GM19372 (cell line): ENCODE results near the gene SNRNP25.
"Not testable (repeated sequence)": the region's sequence is repeated elsewhere in the genome, so short reads cannot be mapped to it uniquely, and the experiment has no call there.

Experiments
- ATAC-seq: cut with Tn5 transposase; IDR thresholded peaks from one replicate; pipeline ENCODE4 v1.9.1; 2021; ENCODE audit warnings: mild to moderate bottlenecking, low read depth, moderate library complexity; ENCODE audit not compliant: unreplicated experiment

The SNRNP25 gene

GRCh38 chr16:53346-54236, at the start of gene SNRNP25, which contains the start of gene POLR3K:
Gene SNRNP25, plus strand, starts transcription at chr16:53828. Its CDS starts 189 bp downstream, at chr16:54017.
Gene POLR3K, minus strand, starts transcription at chr16:53608. Its CDS starts 22 bp downstream, at chr16:53586.
- peak; percentile 87 for ATAC-seq

- ATAC-seq: no peak
Observed at GRCh38 chr16:9903-10665, 43.5 kb upstream of the SNRNP25 start.

- not testable (repeated sequence) for ATAC-seq
Observed at GRCh38 chr16:10772-11171, 42.9 kb upstream of the SNRNP25 start.

- ATAC-seq: not testable (repeated sequence)
Observed at GRCh38 chr16:17062-17765, 36.4 kb upstream of the SNRNP25 start.

GRCh38 chr16:20886-21285, 32.7 kb upstream of the SNRNP25 start:
- ATAC-seq: not testable (repeated sequence)

GRCh38 chr16:24151-24550, 29.5 kb upstream of the SNRNP25 start:
- ATAC-seq: not testable (repeated sequence)

GRCh38 chr16:25926-26348, 27.7 kb upstream of the SNRNP25 start:
- peak; percentile 59 for ATAC-seq

GRCh38 chr16:30627-31026, 23.0 kb upstream of the SNRNP25 start:
- ATAC-seq: not testable (repeated sequence)

- not testable (repeated sequence) for ATAC-seq
Observed at GRCh38 chr16:33154-33876, 20.3 kb upstream of the SNRNP25 start.

GRCh38 chr16:33877-34647, 19.6 kb upstream of the SNRNP25 start:
- ATAC-seq: no peak

- ATAC-seq: no peak
Observed at GRCh38 chr16:34648-34987, 19.0 kb upstream of the SNRNP25 start.

GRCh38 chr16:35011-35677, 18.5 kb upstream of the SNRNP25 start:
- ATAC-seq: no peak

- no peak for ATAC-seq
Observed at GRCh38 chr16:35678-36305, 17.8 kb upstream of the SNRNP25 start.

- no peak for ATAC-seq
Observed at GRCh38 chr16:36336-36984, 17.2 kb upstream of the SNRNP25 start.

GRCh38 chr16:37511-37910, 16.1 kb upstream of the SNRNP25 start:
- ATAC-seq: no peak

GRCh38 chr16:38206-38605, 15.4 kb upstream of the SNRNP25 start:
- ATAC-seq: not testable (repeated sequence)

- peak; percentile 79 for ATAC-seq
Observed at GRCh38 chr16:38941-39892, 14.4 kb upstream of the SNRNP25 start.
